ENCODE measurements around the gene SPOCK2.

DNA sequence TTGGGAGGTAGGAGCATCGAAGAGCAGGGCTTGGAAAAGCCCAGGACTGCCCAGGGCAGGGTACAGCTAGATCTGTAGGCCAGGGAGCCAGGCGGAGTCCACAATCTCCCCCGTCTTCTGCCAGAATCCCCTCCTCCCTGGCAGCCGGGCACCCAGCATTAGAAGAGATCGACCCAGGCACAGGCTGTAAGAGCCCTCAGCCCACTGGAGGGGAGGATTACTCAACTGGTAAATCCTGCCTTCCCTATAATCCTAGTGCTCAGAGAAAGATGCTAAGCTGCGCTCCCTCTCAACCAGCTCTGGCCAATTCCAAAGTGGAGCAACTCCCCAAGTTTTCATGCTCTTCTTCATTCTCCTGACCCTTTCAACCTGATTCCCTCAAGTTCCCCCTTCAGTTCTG lies 3.2 kb downstream of the SPOCK2 start:
- TF ChIP-seq, protein P1, sequence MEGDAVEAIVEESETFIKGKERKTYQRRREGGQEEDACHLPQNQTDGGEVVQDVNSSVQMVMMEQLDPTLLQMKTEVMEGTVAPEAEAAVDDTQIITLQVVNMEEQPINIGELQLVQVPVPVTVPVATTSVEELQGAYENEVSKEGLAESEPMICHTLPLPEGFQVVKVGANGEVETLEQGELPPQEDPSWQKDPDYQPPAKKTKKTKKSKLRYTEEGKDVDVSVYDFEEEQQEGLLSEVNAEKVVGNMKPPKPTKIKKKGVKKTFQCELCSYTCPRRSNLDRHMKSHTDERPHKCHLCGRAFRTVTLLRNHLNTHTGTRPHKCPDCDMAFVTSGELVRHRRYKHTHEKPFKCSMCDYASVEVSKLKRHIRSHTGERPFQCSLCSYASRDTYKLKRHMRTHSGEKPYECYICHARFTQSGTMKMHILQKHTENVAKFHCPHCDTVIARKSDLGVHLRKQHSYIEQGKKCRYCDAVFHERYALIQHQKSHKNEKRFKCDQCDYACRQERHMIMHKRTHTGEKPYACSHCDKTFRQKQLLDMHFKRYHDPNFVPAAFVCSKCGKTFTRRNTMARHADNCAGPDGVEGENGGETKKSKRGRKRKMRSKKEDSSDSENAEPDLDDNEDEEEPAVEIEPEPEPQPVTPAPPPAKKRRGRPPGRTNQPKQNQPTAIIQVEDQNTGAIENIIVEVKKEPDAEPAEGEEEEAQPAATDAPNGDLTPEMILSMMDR (IDR thresholded peaks at IDR 0.05 in 4 of 5, conservative IDR thresholded peaks at IDR 0.05 in 1 of 5) = no peak
- TF ChIP-seq POLR2A (IDR thresholded peaks at IDR 0.05) = no peak

All from gastrocnemius medialis (tissue), 4 donors.